HepG2 (cell line): Measurements from ENCODE around the gene DNMT3B. TPM values are rescaled to one million over a fixed set of nuclear protein-coding genes. Genes with fewer than 3 reads are reported as not detected.

Experiments used
- ATAD3A ChIP-seq: sonication (generic); formaldehyde crosslinking; IDR thresholded peaks from 2 replicates; pipeline ENCODE4 v1.4.0; 2020; ENCODE audit warnings: missing genetic modification reagents
- HOXA3 ChIP-seq: sonication (generic); formaldehyde crosslinking; IDR thresholded peaks from 2 replicates; pipeline ENCODE4 v1.5.0; 2020; ENCODE audit warnings: missing genetic modification reagents
- MATR3 ChIP-seq: sonication (generic); formaldehyde crosslinking; IDR thresholded peaks from 2 replicates; pipeline ENCODE4 v1.4.0; 2020; ENCODE audit warnings: missing genetic modification reagents
- NFKBIZ ChIP-seq: IDR thresholded peaks from 2 replicates; pipeline ENCODE4 v1.6.1; 2018; ENCODE audit warnings: missing genetic modification reagents, missing compliant biosample characterization
- NR2F6 ChIP-seq, 2 experiments: IDR thresholded peaks; 2 replicates each; pipeline ENCODE4 v1.6.1; 2016; ENCODE audit warnings: antibody characterized with exemption in 1 of 2, mild to moderate bottlenecking in 1 of 2
- PHF8 ChIP-seq: sonication (generic); formaldehyde crosslinking; IDR thresholded peaks from 2 replicates; pipeline ENCODE4 v1.5.0; 2020; ENCODE audit warnings: missing genetic modification reagents
- PRDM10 ChIP-seq: sonication (generic); formaldehyde crosslinking; IDR thresholded peaks from 2 replicates; pipeline ENCODE4 v1.4.0; 2020; ENCODE audit warnings: low read depth, missing genetic modification reagents
- SP1 ChIP-seq, 2 experiments: fragments of 450-650 bp in 1 of 2; sonication (generic) in 1 of 2; formaldehyde crosslinking in 1 of 2; IDR thresholded peaks; 2 replicates each; pipeline versions ENCODE4 v1.4.0 to v1.6.1; 2016 to 2020; ENCODE audit warnings: missing genetic modification reagents in 1 of 2
- TEAD2 ChIP-seq: sonication (generic); formaldehyde crosslinking; IDR thresholded peaks from 2 replicates; pipeline ENCODE4 v1.9.0; 2021; ENCODE audit warnings: missing genetic modification reagents
- ZBTB33 ChIP-seq: sonication (generic); formaldehyde crosslinking; IDR thresholded peaks from 2 replicates; pipeline ENCODE4 v1.4.0; 2020; ENCODE audit warnings: missing genetic modification reagents
- ZBTB7B ChIP-seq: sonication (generic); formaldehyde crosslinking; IDR thresholded peaks from 2 replicates; pipeline ENCODE4 v1.4.0; 2020; ENCODE audit warnings: missing genetic modification reagents
- ZFP37 ChIP-seq: sonication (generic); formaldehyde crosslinking; IDR thresholded peaks from 2 replicates; pipeline ENCODE4 v1.4.0; 2020; ENCODE audit warnings: missing genetic modification reagents, borderline replicate concordance
- ZMYM2 ChIP-seq: sonication (generic); formaldehyde crosslinking; IDR thresholded peaks from 2 replicates; pipeline ENCODE4 v1.8.0; 2022; ENCODE audit warnings: mild to moderate bottlenecking, missing genetic modification reagents
- ZNF234 ChIP-seq: sonication (generic); formaldehyde crosslinking; conservative IDR thresholded peaks from 2 replicates; pipeline ENCODE4 v1.5.1; 2020; ENCODE audit warnings: mild to moderate bottlenecking, missing genetic modification reagents
- ZNF263 ChIP-seq: sonication (generic); formaldehyde crosslinking; IDR thresholded peaks from 2 replicates; pipeline ENCODE4 v1.4.0; 2020; ENCODE audit warnings: missing genetic modification reagents
- ZNF597 ChIP-seq: sonication (generic); formaldehyde crosslinking; IDR thresholded peaks from 2 replicates; pipeline ENCODE4 v1.5.0; 2020; ENCODE audit warnings: missing genetic modification reagents
- ZNF616 ChIP-seq: sonication (generic); formaldehyde crosslinking; IDR thresholded peaks from 2 replicates; pipeline ENCODE4 v1.5.0; 2020; ENCODE audit warnings: low read depth, mild to moderate bottlenecking, missing genetic modification reagents
- ZNF629 ChIP-seq: sonication (generic); formaldehyde crosslinking; conservative IDR thresholded peaks from 2 replicates; pipeline ENCODE4 v1.5.0; 2020; ENCODE audit warnings: missing genetic modification reagents
- ZNF781 ChIP-seq: sonication (generic); formaldehyde crosslinking; IDR thresholded peaks from 2 replicates; pipeline ENCODE4 v1.5.1; 2020; ENCODE audit warnings: borderline replicate concordance, mild to moderate bottlenecking, missing genetic modification reagents; ENCODE audit errors: not compliant biosample characterization
- ZSCAN20 ChIP-seq: sonication (generic); formaldehyde crosslinking; IDR thresholded peaks from 2 replicates; pipeline ENCODE4 v1.4.0; 2020; ENCODE audit warnings: missing genetic modification reagents, mild to moderate bottlenecking, borderline replicate concordance
- polyA plus RNA-seq, 8 experiments: library from polyadenylated mRNA; depleted of rRNA in 3 of 8; stranded (reverse) in 7 of 8; unstranded in 1 of 8; fragments of >200 nt; fragmentation: Illumina TruSeq in 4 of 8; extraction: Trizol in 4 of 8; gene quantifications; 2 replicates each; pipeline versions ENCODE4 v1.2.1 to v1.2.3, GENCODE V29; 2011 to 2016; ENCODE audit warnings: low read depth in 4 of 8, missing spikeins in 1 of 8, mixed read lengths in 1 of 8; ENCODE audit not compliant: insufficient read depth in 1 of 8
- total RNA-seq, 5 experiments: library from RNA; depleted of rRNA; stranded (reverse); fragments of >200 nt; fragmentation: Illumina TruSeq; extraction: Trizol; gene quantifications; 2 replicates each; pipeline ENCODE4 v1.2.3, GENCODE V29; 2016; ENCODE audit warnings: low read depth in 1 of 5

Gene DNMT3B
- total and polyA plus RNA-seq, 2 of the 13 experiments (the other 11 are each of a cell fraction or from before 2014, with no cell fraction given): 3.8 to 13.9 TPM

GRCh38 chr20:32743237-32744112 lies 18.7 kb upstream of the DNMT3B start, which contains the start of gene COMMD7 (continued):
- TF ChIP-seq TEAD2 (CRISPR knock-in tag) (peak; percentile 14; the same call in 1 of the 2 replicates), ZNF597 (CRISPR knock-in tag) (peak; percentile 44; the same call in 1 of the 2 replicates), ZMYM2 (no peak), ZBTB7B (CRISPR knock-in tag) (no peak), ZNF234 (CRISPR knock-in tag) (peak; percentile 73; the same call in 1 of the 2 replicates), ZNF781 (CRISPR knock-in tag) (no peak), ZNF616 (peak; percentile 87; the same call in 1 of the 2 replicates), PRDM10 (0 out of 2 replicates have a peak, but pooled peaks have one; percentile 9), ZNF263 (CRISPR knock-in tag) (peak; percentile 66; the same call in 1 of the 2 replicates), ZSCAN20 (CRISPR knock-in tag) (0 out of 2 replicates have a peak, but pooled peaks have one; percentile 32), PHF8 (CRISPR knock-in tag) (peak; percentile 87), SP1 (IDR thresholded peaks at IDR 0.05) (no peak), SP1 (CRISPR knock-in tag; IDR thresholded peaks at IDR 0.05) (peak; percentile 26; the same call in 1 of the 2 replicates), ZFP37 (no peak), NFKBIZ (no peak; the same call in 1 of the 2 replicates), NR2F6 (IDR thresholded peaks at IDR 0.05) (no peak), NR2F6 (CRISPR knock-in tag; IDR thresholded peaks at IDR 0.05) (peak; percentile 13; the same call in 1 of the 2 replicates), MATR3 (CRISPR knock-in tag) (0 out of 2 replicates have a peak, but pooled peaks have one; percentile 53), ATAD3A (CRISPR knock-in tag) (no peak), ZNF629 (CRISPR knock-in tag) (no peak), HOXA3 (CRISPR knock-in tag) (peak; percentile 66), ZBTB33 (CRISPR knock-in tag) (no peak)
- TF ChIP-seq, all 625 proteins: peak for 199
